HEK293T (cell line): ENCODE data around the gene STK16.
A peak's percentile ranks its signal among the peaks of the same experiment; 100 is the strongest.

Source experiments
- CTCF ChIA-PET: fragments of 350-600 bp; formaldehyde crosslinking; extraction: SDS; loops from one replicate; lab custom pipeline; 2021; ENCODE audit warnings: antibody characterized with exemption, inconsistent platforms; lab: Yijun Ruan, JAX
- POLR2A ChIA-PET: fragments of 350-600 bp; formaldehyde crosslinking; extraction: SDS; loops from one replicate; lab custom pipeline; 2020; ENCODE audit warnings: antibody characterized with exemption, inconsistent platforms; lab: Yijun Ruan, JAX
- DNase-seq: peaks from one replicate; pipeline ENCODE4 v3.0.0; 2012; ENCODE audit warnings: mixed read lengths; ENCODE audit errors: extremely low spot score
- ARNT ChIP-seq: fragments of 450-650 bp; IDR thresholded peaks from 2 replicates; pipeline ENCODE4 v1.6.1; 2017; ENCODE audit warnings: mild to moderate bottlenecking
- BHLHE40 ChIP-seq: fragments of 450-650 bp; IDR thresholded peaks from 2 replicates; pipeline ENCODE4 v1.6.1; 2016; ENCODE audit warnings: mild to moderate bottlenecking, moderate library complexity, borderline replicate concordance
- CTBP1 ChIP-seq: fragments of 450-650 bp; IDR thresholded peaks from 2 replicates; pipeline ENCODE4 v1.6.1; 2016; ENCODE audit warnings: borderline replicate concordance
- ELF4 ChIP-seq: fragments of 450-650 bp; IDR thresholded peaks from 2 replicates; pipeline ENCODE4 v1.6.1; 2017; ENCODE audit warnings: antibody characterized with exemption
- FOXA1 ChIP-seq: fragments of 450-650 bp; IDR thresholded peaks from 2 replicates; pipeline ENCODE4 v1.6.1; 2016; ENCODE audit warnings: mild to moderate bottlenecking
- FOXK2 ChIP-seq: fragments of 450-650 bp; IDR thresholded peaks from 2 replicates; pipeline ENCODE4 v1.6.1; 2016; ENCODE audit warnings: mild to moderate bottlenecking
- FOXM1 ChIP-seq: fragments of 450-650 bp; IDR thresholded peaks from 2 replicates; pipeline ENCODE4 v1.6.1; 2017; ENCODE audit warnings: mild to moderate bottlenecking, borderline replicate concordance
- HDGF ChIP-seq: fragments of 450-650 bp; IDR thresholded peaks from 2 replicates; pipeline ENCODE4 v1.6.1; 2017; ENCODE audit warnings: antibody characterized with exemption, borderline replicate concordance
- L3MBTL2 ChIP-seq: fragments of 450-650 bp; conservative IDR thresholded peaks from 2 replicates; pipeline ENCODE4 v1.6.1; 2016; ENCODE audit warnings: mild to moderate bottlenecking
- LEF1 ChIP-seq: fragments of 450-650 bp; IDR thresholded peaks from 2 replicates; pipeline ENCODE4 v1.6.1; 2017; ENCODE audit warnings: mild to moderate bottlenecking, borderline replicate concordance
- NFRKB ChIP-seq: fragments of 450-650 bp; IDR thresholded peaks from 2 replicates; pipeline ENCODE4 v1.6.1; 2016; ENCODE audit warnings: mild to moderate bottlenecking, moderate library complexity
- PKNOX1 ChIP-seq: fragments of 450-650 bp; IDR thresholded peaks from 2 replicates; pipeline ENCODE4 v1.6.1; 2016
- SP1 ChIP-seq: fragments of 450-650 bp; IDR thresholded peaks from 2 replicates; pipeline ENCODE4 v1.6.1; 2017
- SUZ12 ChIP-seq: fragments of 450-650 bp; IDR thresholded peaks from 2 replicates; pipeline ENCODE4 v1.6.1; 2016; ENCODE audit warnings: mild to moderate bottlenecking
- TARDBP ChIP-seq: fragments of 450-650 bp; IDR thresholded peaks from 2 replicates; pipeline ENCODE4 v1.6.1; 2016
- ZNF384 ChIP-seq: fragments of 450-650 bp; IDR thresholded peaks from 2 replicates; pipeline ENCODE4 v1.6.1; 2016

The STK16 gene

DNA sequence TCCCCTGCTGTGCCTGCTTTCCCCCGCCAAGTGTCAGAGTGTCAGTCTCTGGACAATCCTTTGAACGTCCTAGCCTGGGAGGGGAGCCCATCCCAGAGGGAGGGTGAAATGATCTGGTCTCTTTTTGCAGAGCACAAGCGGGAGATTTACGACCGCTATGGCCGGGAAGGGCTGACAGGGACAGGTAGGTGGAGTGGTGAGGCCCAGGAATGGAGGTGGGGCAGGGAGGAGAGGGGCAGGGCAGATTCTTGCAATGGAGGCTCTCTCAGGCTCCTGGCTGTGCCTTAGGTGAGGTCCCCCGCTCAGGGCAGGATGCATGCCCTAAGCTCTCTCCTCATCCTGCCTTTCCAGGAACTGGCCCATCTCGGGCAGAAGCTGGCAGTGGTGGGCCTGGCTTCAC lies 36.3 kb downstream of the STK16 start:
- TF ChIP-seq NFRKB = no peak
- no peak for TF ChIP-seq ARNT
- TF ChIP-seq L3MBTL2 = no peak
- 0 out of 2 replicates have a peak, but pooled peaks have one; percentile 19 for TF ChIP-seq PKNOX1
- TF ChIP-seq LEF1 = no peak
- no peak for TF ChIP-seq ZNF384
- CTCF ChIA-PET = interaction anchor here (1.2 kb wide), 1 partner anchor 249 kb away, joined by 4 read pairs; no protein-coding TSS in a partner anchor
- POLR2A ChIA-PET = no interaction called here
- no peak for DNase-seq

GRCh38 chr2:219282375-219282774 lies 37.1 kb downstream of the STK16 start:
- ChIA-PET POLR2A (interaction anchor here (1.3 kb wide), 1 partner anchor 106 kb away, joined by 3 read pairs; the partner anchor contains the start of gene CNPPD1), CTCF (interaction anchor here (1.2 kb wide), 1 partner anchor 248 kb away, joined by 4 read pairs; no protein-coding TSS in a partner anchor)
- TF ChIP-seq LEF1 = no peak
- TF ChIP-seq ARNT = no peak
- TF ChIP-seq NFRKB = no peak
- no peak for TF ChIP-seq CTBP1
- no peak for TF ChIP-seq FOXM1
- no peak for TF ChIP-seq FOXA1
- no peak for DNase-seq

GRCh38 chr2:219282943-219283581 lies 37.8 kb downstream of the STK16 start:
- CTCF ChIA-PET = interaction anchor here (0.6 kb wide), 1 partner anchor 17 kb away, joined by 4 read pairs; no protein-coding TSS in a partner anchor
- TF ChIP-seq BHLHE40 (no peak), NFRKB (no peak), FOXM1 (no peak), SUZ12 (no peak), PKNOX1 (no peak)
- no peak for DNase-seq
- POLR2A ChIA-PET = interaction anchor here (0.8 to 1.3 kb wide), 3 partner anchors 10 to 107 kb away, joined by 3 read pairs; partner anchors contain the start of gene CNPPD1

DNA sequence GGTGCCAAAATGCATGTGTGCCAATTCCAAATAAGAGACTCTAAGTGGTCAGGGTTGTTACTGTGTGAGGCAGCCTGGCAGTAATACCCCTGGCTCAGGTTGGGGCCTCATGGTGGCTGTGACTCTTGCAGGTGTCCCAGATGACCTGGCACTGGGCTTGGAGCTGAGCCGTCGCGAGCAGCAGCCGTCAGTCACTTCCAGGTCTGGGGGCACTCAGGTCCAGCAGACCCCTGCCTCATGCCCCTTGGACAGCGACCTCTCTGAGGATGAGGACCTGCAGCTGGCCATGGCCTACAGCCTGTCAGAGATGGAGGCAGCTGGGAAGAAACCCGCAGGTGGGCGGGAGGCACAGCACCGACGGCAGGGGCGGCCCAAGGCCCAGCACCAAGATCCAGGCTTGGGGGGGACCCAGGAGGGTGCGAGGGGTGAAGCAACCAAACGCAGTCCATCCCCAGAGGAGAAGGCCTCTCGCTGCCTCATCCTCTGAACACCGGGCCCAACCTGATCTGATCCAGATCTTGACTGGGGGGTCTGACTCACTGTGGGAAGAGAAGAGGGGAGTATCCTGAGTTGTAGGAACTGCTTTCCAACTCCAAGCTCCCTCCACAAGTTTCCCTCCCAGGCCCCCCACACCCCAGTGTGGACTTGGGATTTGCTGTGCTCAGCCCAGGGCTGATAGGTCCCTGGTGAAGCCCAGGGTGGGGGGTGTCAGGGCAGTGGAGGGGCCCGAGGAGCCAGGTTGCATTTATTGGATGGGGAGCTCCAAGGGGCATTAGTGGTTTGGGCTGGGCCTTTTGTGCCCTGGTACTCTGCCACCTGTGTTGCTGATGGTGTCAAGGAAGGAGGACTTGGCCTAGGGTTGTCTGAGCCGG lies 39.5 kb downstream of the STK16 start:
- POLR2A ChIA-PET = no interaction called here
- DNase-seq = no peak
- TF ChIP-seq LEF1 (no peak), NFRKB (no peak), PKNOX1 (no peak), FOXA1 (no peak), HDGF (no peak), ARNT (no peak), ELF4 (no peak), FOXM1 (no peak), CTBP1 (no peak), FOXK2 (no peak), TARDBP (no peak), SUZ12 (no peak), SP1 (no peak), L3MBTL2 (no peak), ZNF384 (no peak), BHLHE40 (no peak)
- CTCF ChIA-PET = interaction anchor here (0.6 to 0.9 kb wide), 2 partner anchors 11 to 1060 kb away, joined by 3 read pairs; no protein-coding TSS in a partner anchor

GRCh38 chr2:219285373-219285735 lies 40.1 kb downstream of the STK16 start:
- ChIA-PET CTCF (interaction anchor here (0.9 kb wide), 1 partner anchor 10 kb away, joined by 3 read pairs; no protein-coding TSS in a partner anchor), POLR2A (no interaction called here)
- DNase-seq = no peak
- TF ChIP-seq ZNF384 (no peak), LEF1 (no peak), CTBP1 (no peak), SP1 (no peak), SUZ12 (no peak), TARDBP (no peak), PKNOX1 (no peak), L3MBTL2 (no peak), BHLHE40 (no peak), ARNT (no peak), FOXA1 (no peak), NFRKB (no peak), FOXK2 (no peak)
